H1 (cell line): ENCODE results near the gene EXOSC5. TPM values are rescaled to one million over a fixed set of nuclear protein-coding genes. Genes with fewer than 3 reads are reported as not detected.

Experiments
- CTCF ChIA-PET: fragments of 300-600 bp; sonication (Branson Sonifier 250); formaldehyde crosslinking; loops from one replicate; lab custom pipeline; 2021; ENCODE audit not compliant: partially characterized antibody; lab: Charles Lee
- POLR2A ChIA-PET: fragments of 300-600 bp; sonication (Branson Sonifier 250); formaldehyde crosslinking; loops from one replicate; lab custom pipeline; 2021; ENCODE audit warnings: inconsistent platforms; ENCODE audit not compliant: partially characterized antibody; lab: Charles Lee
- DNase-seq, 2 experiments: peaks; one replicate each; pipeline versions ENCODE4 v3.0.0 to v3.0.0-alpha.2; 2010 to 2022; ENCODE audit warnings: low spot score in 2 of 2, low read depth in 1 of 2, mixed read lengths in 1 of 2
- FAIRE-seq: peaks from 2 replicates; lab custom pipeline; 2011; peaks lifted over from hg19 to GRCh38; lab: Jason Lieb, UNC
- H2AFZ ChIP-seq: 2 replicates; pipeline ENCODE4 v1.8.1; 2012; ENCODE audit warnings: low read length, inconsistent platforms
- H2AK5ac ChIP-seq: 2 replicates; pipeline ENCODE4 v1.6.1; 2013; ENCODE audit warnings: low read depth, low read length
- H2BK120ac ChIP-seq: replicated peaks from 2 replicates; pipeline ENCODE3; 2013; ENCODE audit warnings: low read depth, low read length, inconsistent platforms
- H2BK12ac ChIP-seq: 2 replicates; pipeline ENCODE4 v1.6.1; 2013; ENCODE audit warnings: low read depth, low read length
- H2BK15ac ChIP-seq: 2 replicates; pipeline ENCODE4 v1.6.1; 2013; ENCODE audit warnings: low read length
- H2BK20ac ChIP-seq: 2 replicates; pipeline ENCODE4 v1.6.1; 2013; ENCODE audit warnings: low read length
- H2BK5ac ChIP-seq: 2 replicates; pipeline ENCODE4 v1.6.1; 2013; ENCODE audit warnings: low read depth, low read length
- H3K14ac ChIP-seq: 2 replicates; pipeline ENCODE4 v1.6.1; 2013; ENCODE audit warnings: inconsistent platforms; ENCODE audit not compliant: insufficient read length
- H3K18ac ChIP-seq: 2 replicates; pipeline ENCODE4 v1.6.1; 2013; ENCODE audit warnings: low read length; ENCODE audit errors: extremely low read depth
- H3K23ac ChIP-seq: 2 replicates; pipeline ENCODE4 v1.6.1; 2013; ENCODE audit warnings: inconsistent platforms; ENCODE audit not compliant: insufficient read length
- H3K23me2 ChIP-seq: 2 replicates; pipeline ENCODE4 v1.6.1; 2013; ENCODE audit warnings: low read depth, low read length
- H3K27ac ChIP-seq: 2 replicates; pipeline ENCODE4 v1.6.1; 2011; ENCODE audit warnings: low read depth, low read length, inconsistent platforms
- H3K27me3 ChIP-seq, 4 experiments: replicated peaks in 1 of 4; 1 replicate in 1 of 4; 2 replicates in 3 of 4; pipeline versions ENCODE4 v1.6.1 to v1.8.1; 2011 to 2013; ENCODE audit warnings: low read length in 3 of 4, mild to moderate bottlenecking in 3 of 4, inconsistent platforms in 2 of 4, mixed read lengths in 2 of 4, moderate library complexity in 1 of 4; ENCODE audit not compliant: control insufficient read depth in 3 of 4, insufficient read depth in 3 of 4; ENCODE audit errors: extremely low read depth in 1 of 4
- H3K36me3 ChIP-seq, 4 experiments: 2 replicates each; pipeline versions ENCODE4 v1.6.1 to v1.8.1; 2011 to 2013; ENCODE audit warnings: mild to moderate bottlenecking in 4 of 4, low read length in 3 of 4, moderate library complexity in 2 of 4, control low read depth in 1 of 4, inconsistent platforms in 1 of 4; ENCODE audit not compliant: insufficient read depth in 4 of 4, control insufficient read depth in 2 of 4
- H3K4ac ChIP-seq: replicated peaks from 2 replicates; pipeline ENCODE3; 2013; ENCODE audit warnings: low read length, low read depth, mixed read lengths, inconsistent platforms; ENCODE audit not compliant: insufficient read length
- H3K4me1 ChIP-seq, 4 experiments: replicated peaks in 1 of 4; 1 replicate in 1 of 4; 2 replicates in 3 of 4; pipeline versions ENCODE4 v1.6.1 to v1.8.1; 2011 to 2013; ENCODE audit warnings: low read length in 3 of 4, inconsistent platforms in 2 of 4, mixed read lengths in 1 of 4; ENCODE audit not compliant: insufficient read depth in 4 of 4, control insufficient read depth in 3 of 4
- H3K4me2 ChIP-seq, 2 experiments: 2 replicates each; pipeline versions ENCODE4 v1.6.1 to v1.8.1; 2011 to 2013; ENCODE audit warnings: low read depth in 2 of 2, low read length in 2 of 2, control low read depth in 1 of 2, inconsistent platforms in 1 of 2, mild to moderate bottlenecking in 1 of 2; ENCODE audit not compliant: insufficient read depth in 1 of 2
- H3K4me3 ChIP-seq, 4 experiments: fragments of 200-600, 300-600 bp in 1 of 4; sonication (generic), shearing (Covaris generic), sonication (Bioruptor Twin) in 1 of 4; 2 replicates each; pipeline versions ENCODE4 v1.5.1 to v1.8.1; 2011 to 2016; ENCODE audit warnings: low read length in 4 of 4, low read depth in 3 of 4, control low read depth in 2 of 4, inconsistent platforms in 2 of 4, mild to moderate bottlenecking in 2 of 4, mixed read lengths in 1 of 4, moderate library complexity in 1 of 4; ENCODE audit not compliant: insufficient read depth in 2 of 4; ENCODE audit errors: extremely low read depth in 1 of 4
- H3K56ac ChIP-seq: replicated peaks from 2 replicates; pipeline ENCODE3; 2013; ENCODE audit warnings: low read depth, mild to moderate bottlenecking, mixed read lengths, low read length, inconsistent platforms; ENCODE audit not compliant: insufficient read length
- H3K79me1 ChIP-seq: 2 replicates; pipeline ENCODE4 v1.6.1; 2013; ENCODE audit warnings: low read depth, low read length, control low read depth
- H3K79me2 ChIP-seq, 2 experiments: 2 replicates each; pipeline versions ENCODE4 v1.6.1 to v1.8.1; 2012 to 2013; ENCODE audit warnings: low read length in 2 of 2, mild to moderate bottlenecking in 2 of 2, inconsistent platforms in 1 of 2; ENCODE audit not compliant: insufficient read depth in 2 of 2, control insufficient read depth in 1 of 2
- H3K9ac ChIP-seq, 4 experiments: replicated peaks in 1 of 4; 1 replicate in 1 of 4; 2 replicates in 3 of 4; pipeline versions ENCODE4 v1.6.1 to v1.8.1; 2011 to 2013; ENCODE audit warnings: low read depth in 3 of 4, low read length in 3 of 4, control low read depth in 2 of 4, mild to moderate bottlenecking in 2 of 4, moderate library complexity in 2 of 4, inconsistent platforms in 1 of 4; ENCODE audit errors: extremely low read depth in 1 of 4
- H3K9me3 ChIP-seq, 2 experiments: 2 replicates each; pipeline versions ENCODE4 v1.6.1 to v1.8.1; 2012 to 2013; ENCODE audit warnings: mild to moderate bottlenecking in 2 of 2, moderate library complexity in 2 of 2, control low read depth in 1 of 2, inconsistent platforms in 1 of 2, low read depth in 1 of 2, low read length in 1 of 2, mixed read lengths in 1 of 2; ENCODE audit not compliant: insufficient read depth in 2 of 2
- H4K20me1 ChIP-seq, 2 experiments: replicated peaks in 1 of 2; 2 replicates each; pipeline versions ENCODE3 to v1.8.1; 2011 to 2013; ENCODE audit warnings: inconsistent platforms in 2 of 2, low read length in 2 of 2, mild to moderate bottlenecking in 1 of 2; ENCODE audit not compliant: insufficient read depth in 2 of 2, control insufficient read depth in 1 of 2
- H4K5ac ChIP-seq: 2 replicates; pipeline ENCODE4 v1.6.1; 2013; ENCODE audit warnings: low read length, low read depth, mixed read lengths, inconsistent platforms; ENCODE audit not compliant: insufficient read length
- H4K8ac ChIP-seq: 2 replicates; pipeline ENCODE4 v1.8.0; 2013; ENCODE audit warnings: mild to moderate bottlenecking, moderate library complexity, low read length, inconsistent platforms; ENCODE audit not compliant: insufficient read depth; ENCODE audit errors: extremely low read depth
- H4K91ac ChIP-seq: replicated peaks from 2 replicates; pipeline ENCODE3; 2013; ENCODE audit warnings: low read length, mixed read lengths, inconsistent platforms; ENCODE audit not compliant: insufficient read length
- CTBP2 ChIP-seq: IDR thresholded peaks from 2 replicates; pipeline ENCODE4 v1.7.0; 2011; ENCODE audit warnings: borderline replicate concordance, mild to moderate bottlenecking, moderate library complexity, mixed read lengths, low read length; ENCODE audit not compliant: insufficient read depth, insufficient read length
- EGR1 ChIP-seq: IDR thresholded peaks from 2 replicates; pipeline ENCODE4 v1.6.1; 2011; ENCODE audit warnings: low read depth, low read length, borderline replicate concordance
- HDAC2 ChIP-seq, 2 experiments: fragments of 300-600 bp in 1 of 2; sonication (generic) in 1 of 2; IDR thresholded peaks; 2 replicates each; pipeline ENCODE4 v1.6.1; 2011 to 2012; ENCODE audit warnings: low read depth in 2 of 2, low read length in 2 of 2, mild to moderate bottlenecking in 2 of 2, moderate library complexity in 2 of 2, borderline replicate concordance in 1 of 2, inconsistent platforms in 1 of 2
- HDAC6 ChIP-seq: IDR thresholded peaks from one replicate; pipeline ENCODE4 v1.7.1; 2012; ENCODE audit warnings: low read depth, mild to moderate bottlenecking, inconsistent platforms, low read length, moderate library complexity
- JUN ChIP-seq: IDR thresholded peaks from 2 replicates; pipeline ENCODE4 v1.6.1; 2011; ENCODE audit warnings: low read depth, mild to moderate bottlenecking, improper control_type of control experiment, low read length
- KDM5A ChIP-seq: fragments of 200-600 bp; IDR thresholded peaks from 2 replicates; pipeline ENCODE4 v1.7.1; 2012; ENCODE audit warnings: mild to moderate bottlenecking, low read length, inconsistent platforms, mixed read lengths
- POU5F1 ChIP-seq: IDR thresholded peaks from 2 replicates; pipeline ENCODE4 v1.6.1; 2011; ENCODE audit warnings: low read depth, mild to moderate bottlenecking, low read length, moderate library complexity
- RAD21 ChIP-seq, 2 experiments: IDR thresholded peaks in 1 of 2; conservative IDR thresholded peaks in 1 of 2; 2 replicates each; pipeline ENCODE4 v1.6.1; 2011; ENCODE audit warnings: low read depth in 2 of 2, low read length in 2 of 2, improper control_type of control experiment in 1 of 2, inconsistent platforms in 1 of 2, mild to moderate bottlenecking in 1 of 2, moderate library complexity in 1 of 2
- RXRA ChIP-seq: IDR thresholded peaks from 2 replicates; pipeline ENCODE4 v1.6.1; 2011; ENCODE audit warnings: low read depth, mild to moderate bottlenecking, low read length, moderate library complexity; ENCODE audit not compliant: insufficient read depth
- SAP30 ChIP-seq: fragments of 300-600 bp; sonication (generic); IDR thresholded peaks from 2 replicates; pipeline ENCODE4 v1.7.1; 2012; ENCODE audit warnings: low read length, moderate library complexity, mild to moderate bottlenecking, inconsistent platforms; ENCODE audit not compliant: insufficient read depth, insufficient replicate concordance
- SRF ChIP-seq: IDR thresholded peaks from 2 replicates; pipeline ENCODE4 v1.6.1; 2011; ENCODE audit warnings: mild to moderate bottlenecking, low read depth, low read length, moderate library complexity
- WGBS, 2 experiments: shearing (Covaris generic) in 1 of 2; methylation state at CpG; one replicate each; pipeline versions ENCODE4 v1.1.6 to v1.1.7; 2013 to 2015; ENCODE audit warnings: low lambda C conversion rate in 2 of 2, mixed read lengths in 2 of 2, inconsistent platforms in 1 of 2, low coverage in 1 of 2, missing lambda C conversion rate in 1 of 2; ENCODE audit not compliant: insufficient replicate concordance in 2 of 2, insufficient coverage in 1 of 2, insufficient read length in 1 of 2; ENCODE audit errors: extremely low coverage in 1 of 2, missing lambda C conversion rate in 1 of 2; 5-methylcytosine and 5-hydroxymethylcytosine counted together
- polyA plus RNA-seq, 7 experiments: library from polyadenylated mRNA; depleted of rRNA in 3 of 7; stranded (reverse) in 5 of 7; unstranded in 2 of 7; fragments of >200 nt in 5 of 7; fragments of 200-250 nt in 2 of 7; gene quantifications; 1 replicate in 5 of 7; 2 replicates in 1 of 7; 4 replicates in 1 of 7; pipeline versions ENCODE4 v1.2.1 to v1.2.3, GENCODE V29; 2011 to 2013; ENCODE audit warnings: missing spikeins in 2 of 7, mixed read lengths in 2 of 7
- total RNA-seq: library from RNA; stranded (reverse); fragmentation: NEBNext Ultra II Directional; extraction: Animal tissue kit (Norgen Biotek cat#: 25700); gene quantifications from 2 replicates; pipeline ENCODE4 v1.2.1, GENCODE V29; 2021

Gene EXOSC5
- total and polyA plus RNA-seq, 2 of the 8 experiments (the other 6 are each of a cell fraction or from before 2014, with no cell fraction given), result 56.2 to 92.8 TPM

- CTCF ChIA-PET, result interaction anchor here (0.6 to 1.1 kb wide), 6 partner anchors 12 to 1026 kb away, joined by 3 to 10 read pairs (median 3); no protein-coding TSS in a partner anchor
- no peaks in the 10 kb centered on the region for H3K27me3 ChIP-seq
- H3K9ac ChIP-seq, result no peak overlapping the region; a peak in 2 of 7 replicates
- H2BK120ac ChIP-seq, result no peak overlapping the region
- H3K9me3 ChIP-seq, result no peaks in the 10 kb centered on the region
- H3K56ac ChIP-seq, result no peak overlapping the region
- H4K5ac ChIP-seq, result no peak overlapping the region
- no peak overlapping the region for H3K4me3 ChIP-seq
- POLR2A ChIA-PET, result interaction anchor here (0.6 to 2.8 kb wide), 5 partner anchors 11 to 712 kb away, joined by 3 to 9 read pairs (median 4); no protein-coding TSS in a partner anchor
- no peak for DNase-seq
- H2BK20ac ChIP-seq, result no peak overlapping the region
- H4K20me1 ChIP-seq, result no peaks in the 10 kb centered on the region
- no peak overlapping the region for H3K27ac ChIP-seq
- no peak overlapping the region for H4K91ac ChIP-seq
- H3K4me1 ChIP-seq, result no peaks in the 10 kb centered on the region
- no peaks in the 10 kb centered on the region for H3K23me2 ChIP-seq
- H2BK5ac ChIP-seq, result no peak overlapping the region
- H2BK15ac ChIP-seq, result no peak overlapping the region
- no peak overlapping the region for H3K14ac ChIP-seq
- FAIRE-seq, result no peak
- H3K4ac ChIP-seq, result no peak overlapping the region
- H3K36me3 ChIP-seq, result peaks cover under 1 to 14% (median 3%) of the 10 kb centered on the region in 4 experiments; a peak in 6 of 8 replicates
- H3K18ac ChIP-seq, result no peak overlapping the region
- H3K23ac ChIP-seq, result no peak overlapping the region
- H3K4me2 ChIP-seq, result no peak overlapping the region
- WGBS, 2 experiments, result 89% methylated on average over 8 of the region's 8 CpGs; no CpG with 5 or more reads in 1 of the 2 experiments
- no peak overlapping the region for H2AFZ ChIP-seq
- no peaks in the 10 kb centered on the region for H3K79me2 ChIP-seq
- no peak overlapping the region for H2AK5ac ChIP-seq
- H2BK12ac ChIP-seq, result no peak overlapping the region
- no peak overlapping the region for H4K8ac ChIP-seq
- H3K79me1 ChIP-seq, result no peaks in the 10 kb centered on the region
- TF ChIP-seq SAP30 (no peak), EGR1 (no peak), JUN (no peak), RAD21 (IDR thresholded peaks at IDR 0.05 in 1 of 2, conservative IDR thresholded peaks at IDR 0.05 in 1 of 2; ENCODE audit: low read depth in 2 of 2, low read length in 2 of 2) (no peak), POU5F1 (no peak), SRF (no peak), HDAC2 (IDR thresholded peaks at IDR 0.05; ENCODE audit: borderline replicate concordance in 1 of 2, low read depth in 2 of 2, low read length in 2 of 2) (no peak), HDAC6 (no peak), CTBP2 (no peak), RXRA (no peak), KDM5A (no peak)
These were observed 23.1 kb upstream of the EXOSC5 start for GRCh38 chr19:41420101-41420880.
